Uterus (tissue), 2 donors: ENCODE measurements around the gene VAV1.

Experiments
- POLR2A ChIP-seq, 2 donors: fragments of 450-650 bp; IDR thresholded peaks; one replicate each; pipeline ENCODE4 v1.6.1; 2016; ENCODE audit warnings: antibody characterized with exemption in 2 of 2, mild to moderate bottlenecking in 1 of 2, moderate library complexity in 1 of 2
- TF ChIP-seq, protein P1 (sequence below), 4 experiments: fragments of 200-600 bp in 2 of 4; fragments of 450-650 bp in 2 of 4; sonication (generic) in 2 of 4; IDR thresholded peaks; one replicate each; pipeline ENCODE4 v1.5.1; 2016 to 2019; ENCODE audit warnings: antibody characterized with exemption in 4 of 4, mild to moderate bottlenecking in 2 of 4, moderate library complexity in 1 of 4

DNA sequence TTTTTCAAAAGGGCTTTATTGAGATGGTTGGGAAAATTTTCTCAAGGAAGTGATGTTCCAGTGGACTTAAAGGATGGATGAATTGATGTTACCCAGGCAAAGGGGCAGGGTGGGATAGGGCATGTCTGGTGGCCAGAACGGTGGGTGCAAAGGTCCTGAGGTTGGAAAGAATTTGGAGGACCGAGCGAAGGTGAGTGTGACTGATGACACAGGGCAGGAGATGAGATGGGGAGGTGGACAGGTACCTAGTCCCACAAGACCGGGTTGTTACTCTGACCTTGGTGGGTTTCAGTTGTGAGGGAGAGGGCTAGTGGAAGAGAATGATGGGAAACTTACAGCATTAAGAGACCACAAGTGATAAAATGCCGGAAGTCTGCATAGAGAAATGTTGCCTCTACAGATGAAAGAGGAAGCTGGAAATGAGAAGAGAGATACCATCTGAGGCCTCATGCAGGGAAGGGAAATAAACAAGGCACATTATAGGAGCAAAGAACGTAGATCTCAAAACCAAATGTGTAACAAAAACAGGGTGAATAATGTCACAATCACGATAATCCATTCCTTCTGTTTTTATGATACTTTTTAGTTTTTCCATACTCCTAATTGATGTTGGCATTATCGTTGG, 119.4 kb downstream of the VAV1 start:
- TF ChIP-seq, protein P1, sequence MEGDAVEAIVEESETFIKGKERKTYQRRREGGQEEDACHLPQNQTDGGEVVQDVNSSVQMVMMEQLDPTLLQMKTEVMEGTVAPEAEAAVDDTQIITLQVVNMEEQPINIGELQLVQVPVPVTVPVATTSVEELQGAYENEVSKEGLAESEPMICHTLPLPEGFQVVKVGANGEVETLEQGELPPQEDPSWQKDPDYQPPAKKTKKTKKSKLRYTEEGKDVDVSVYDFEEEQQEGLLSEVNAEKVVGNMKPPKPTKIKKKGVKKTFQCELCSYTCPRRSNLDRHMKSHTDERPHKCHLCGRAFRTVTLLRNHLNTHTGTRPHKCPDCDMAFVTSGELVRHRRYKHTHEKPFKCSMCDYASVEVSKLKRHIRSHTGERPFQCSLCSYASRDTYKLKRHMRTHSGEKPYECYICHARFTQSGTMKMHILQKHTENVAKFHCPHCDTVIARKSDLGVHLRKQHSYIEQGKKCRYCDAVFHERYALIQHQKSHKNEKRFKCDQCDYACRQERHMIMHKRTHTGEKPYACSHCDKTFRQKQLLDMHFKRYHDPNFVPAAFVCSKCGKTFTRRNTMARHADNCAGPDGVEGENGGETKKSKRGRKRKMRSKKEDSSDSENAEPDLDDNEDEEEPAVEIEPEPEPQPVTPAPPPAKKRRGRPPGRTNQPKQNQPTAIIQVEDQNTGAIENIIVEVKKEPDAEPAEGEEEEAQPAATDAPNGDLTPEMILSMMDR (IDR thresholded peaks at IDR 0.05): no peak
- TF ChIP-seq POLR2A (IDR thresholded peaks at IDR 0.05): no peak
